Osteocyte (in vitro differentiated cells): Measurements from ENCODE around the gene KRT82. TPM values are rescaled to one million over a fixed set of nuclear protein-coding genes. Genes with fewer than 3 reads are reported as not detected.

ENCODE experiments used
- DNase-seq: peaks from one replicate; pipeline ENCODE4 v3.0.0; 2021; ENCODE audit warnings: mixed read lengths; ENCODE audit not compliant: unreplicated experiment; ENCODE audit errors: extremely low spot score
- H3K27ac Mint-ChIP-seq: one replicate; pipeline ENCODE4 v1.8.0; 2021; ENCODE audit warnings: mild to moderate bottlenecking, mixed read lengths; ENCODE audit not compliant: unreplicated experiment
- H3K27me3 Mint-ChIP-seq: one replicate; pipeline ENCODE4 v1.8.0; 2021; ENCODE audit warnings: mixed read lengths; ENCODE audit not compliant: unreplicated experiment
- H3K36me3 Mint-ChIP-seq: one replicate; pipeline ENCODE4 v1.8.0; 2021; ENCODE audit warnings: mixed read lengths; ENCODE audit not compliant: unreplicated experiment
- H3K4me1 Mint-ChIP-seq: one replicate; pipeline ENCODE4 v1.8.0; 2021; ENCODE audit warnings: mixed read lengths; ENCODE audit not compliant: unreplicated experiment
- H3K4me3 Mint-ChIP-seq: one replicate; pipeline ENCODE4 v1.8.0; 2021; ENCODE audit warnings: mild to moderate bottlenecking, moderate library complexity, mixed read lengths; ENCODE audit not compliant: unreplicated experiment
- H3K9me3 Mint-ChIP-seq: one replicate; pipeline ENCODE4 v1.8.0; 2021; ENCODE audit warnings: mixed read lengths; ENCODE audit not compliant: unreplicated experiment
- total RNA-seq: library from RNA; stranded (reverse); gene quantifications from 2 replicates; pipeline ENCODE4 v1.2.1, GENCODE V29; 2021
- TF ChIP-seq, protein P1 (sequence below): fragments of 200-600 bp; sonication (generic); IDR thresholded peaks from 2 replicates; pipeline ENCODE4 v1.5.0; 2021; ENCODE audit warnings: antibody characterized with exemption, mild to moderate bottlenecking, moderate library complexity

Gene KRT82
- total RNA-seq, 1 donor from 2014 or later, result not detected

DNA sequence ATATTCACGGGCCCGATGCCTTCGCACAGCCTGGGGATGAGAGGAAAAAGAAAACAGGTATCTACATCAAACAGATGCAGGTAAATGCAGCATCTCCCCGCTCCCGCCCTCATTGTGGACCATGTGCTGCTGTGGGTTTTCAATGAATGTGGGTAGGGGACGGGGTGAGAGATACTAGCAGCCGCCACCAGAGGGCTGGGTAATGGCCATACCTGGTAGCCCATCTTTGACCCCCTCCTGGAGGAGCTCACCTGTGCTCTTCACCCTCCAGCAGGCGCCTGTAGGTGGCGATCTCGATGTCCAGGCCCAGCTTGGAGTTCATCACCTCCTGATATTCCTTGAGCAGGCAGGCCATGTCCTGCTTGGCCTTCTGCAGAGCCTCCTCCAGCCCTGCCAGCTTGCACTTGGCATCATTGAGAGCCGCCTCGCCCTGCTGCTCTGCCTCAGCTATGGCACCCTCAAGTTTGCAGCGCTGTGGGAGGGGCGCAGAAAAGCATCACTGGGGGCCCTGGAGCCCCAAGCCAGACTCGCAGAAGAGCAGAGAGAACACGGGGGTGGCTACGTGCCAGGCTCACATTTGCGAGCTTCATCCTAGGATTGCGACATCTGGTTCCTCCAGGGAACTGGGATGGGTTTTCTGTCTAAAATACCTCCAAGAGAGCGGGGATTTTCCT lies 10.2 kb downstream of the KRT82 start:
- Mint-ChIP-seq H3K36me3 (no peaks in the 10 kb centered on the region), H3K27me3 (peaks cover 49% of the 10 kb centered on the region), H3K4me3 (no peak overlapping the region), H3K9me3 (no peaks in the 10 kb centered on the region), H3K27ac (no peak overlapping the region), H3K4me1 (peaks cover 5% of the 10 kb centered on the region)
- TF ChIP-seq, protein P1, sequence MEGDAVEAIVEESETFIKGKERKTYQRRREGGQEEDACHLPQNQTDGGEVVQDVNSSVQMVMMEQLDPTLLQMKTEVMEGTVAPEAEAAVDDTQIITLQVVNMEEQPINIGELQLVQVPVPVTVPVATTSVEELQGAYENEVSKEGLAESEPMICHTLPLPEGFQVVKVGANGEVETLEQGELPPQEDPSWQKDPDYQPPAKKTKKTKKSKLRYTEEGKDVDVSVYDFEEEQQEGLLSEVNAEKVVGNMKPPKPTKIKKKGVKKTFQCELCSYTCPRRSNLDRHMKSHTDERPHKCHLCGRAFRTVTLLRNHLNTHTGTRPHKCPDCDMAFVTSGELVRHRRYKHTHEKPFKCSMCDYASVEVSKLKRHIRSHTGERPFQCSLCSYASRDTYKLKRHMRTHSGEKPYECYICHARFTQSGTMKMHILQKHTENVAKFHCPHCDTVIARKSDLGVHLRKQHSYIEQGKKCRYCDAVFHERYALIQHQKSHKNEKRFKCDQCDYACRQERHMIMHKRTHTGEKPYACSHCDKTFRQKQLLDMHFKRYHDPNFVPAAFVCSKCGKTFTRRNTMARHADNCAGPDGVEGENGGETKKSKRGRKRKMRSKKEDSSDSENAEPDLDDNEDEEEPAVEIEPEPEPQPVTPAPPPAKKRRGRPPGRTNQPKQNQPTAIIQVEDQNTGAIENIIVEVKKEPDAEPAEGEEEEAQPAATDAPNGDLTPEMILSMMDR, result peak; percentile 26
- no peak for DNase-seq

DNA sequence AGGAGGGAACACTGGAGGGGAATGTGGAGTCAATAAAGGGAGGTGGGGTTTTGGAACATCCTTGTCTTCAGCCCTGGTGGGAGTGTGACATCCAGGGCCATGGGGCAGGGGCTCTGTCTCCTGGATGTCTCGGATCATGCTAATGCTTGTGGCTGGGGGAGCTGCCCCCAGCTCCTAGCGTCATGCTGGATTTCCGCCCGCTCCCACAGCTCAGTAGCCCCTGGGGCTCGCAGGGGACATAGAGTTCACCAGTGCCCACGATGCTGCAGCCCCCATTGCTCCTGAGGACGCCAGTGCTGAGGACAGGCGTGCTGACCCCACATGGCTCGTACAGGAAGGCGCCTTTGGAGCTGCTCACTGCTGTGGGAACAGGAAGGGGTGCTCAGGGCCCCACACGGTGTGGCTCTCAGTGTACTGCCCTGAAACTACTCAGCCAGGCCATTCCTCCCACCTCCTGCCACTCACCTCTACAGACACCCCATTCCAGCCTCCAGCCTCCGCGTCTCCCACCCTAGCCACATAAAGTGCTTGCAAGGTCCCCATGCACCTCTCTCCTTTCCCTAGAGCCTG lies 11.2 kb downstream of the KRT82 start:
- Mint-ChIP-seq H3K4me1 (peaks cover 5% of the 10 kb centered on the region), H3K9me3 (no peaks in the 10 kb centered on the region), H3K4me3 (no peak overlapping the region)

DNA sequence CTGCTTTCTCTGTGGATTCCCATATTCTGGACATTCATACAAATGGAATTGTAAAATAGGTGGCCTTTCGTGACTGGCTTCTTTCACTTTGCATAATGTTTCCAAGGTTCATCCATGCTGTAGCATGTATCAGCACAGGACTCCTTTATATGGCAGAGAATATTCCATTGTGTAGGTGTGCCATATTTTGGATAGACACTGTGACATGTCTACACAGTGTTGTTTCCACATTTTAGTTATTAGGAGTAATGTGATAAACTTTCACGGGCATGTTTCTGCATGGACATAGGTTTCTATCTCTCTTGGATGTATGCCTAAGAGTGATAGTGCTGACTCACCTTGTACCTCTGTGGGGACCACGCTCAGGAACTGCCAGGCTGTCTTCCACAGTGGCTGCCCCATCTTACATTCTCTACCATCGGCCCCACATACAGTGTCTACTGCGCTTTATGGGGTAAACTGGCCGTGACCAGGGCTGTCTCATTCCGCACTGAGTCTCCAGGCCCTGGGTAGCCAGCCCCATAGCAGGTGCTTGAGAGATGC lies 13.6 kb downstream of the KRT82 start:
- Mint-ChIP-seq H3K36me3 (no peaks in the 10 kb centered on the region), H3K4me1 (peaks cover 10% of the 10 kb centered on the region), H3K27me3 (peaks cover 42% of the 10 kb centered on the region), H3K9me3 (no peaks in the 10 kb centered on the region), H3K27ac (no peak overlapping the region), H3K4me3 (no peak overlapping the region)
- TF ChIP-seq, protein P1, result no peak
- no peak for DNase-seq

More for the DNA sequence above, 11.2 kb downstream of the KRT82 start:
- DNase-seq, result no peak
- Mint-ChIP-seq H3K36me3 (no peaks in the 10 kb centered on the region), H3K27me3 (peaks cover 49% of the 10 kb centered on the region), H3K27ac (no peak overlapping the region)
- TF ChIP-seq, protein P1, result no peak

DNA sequence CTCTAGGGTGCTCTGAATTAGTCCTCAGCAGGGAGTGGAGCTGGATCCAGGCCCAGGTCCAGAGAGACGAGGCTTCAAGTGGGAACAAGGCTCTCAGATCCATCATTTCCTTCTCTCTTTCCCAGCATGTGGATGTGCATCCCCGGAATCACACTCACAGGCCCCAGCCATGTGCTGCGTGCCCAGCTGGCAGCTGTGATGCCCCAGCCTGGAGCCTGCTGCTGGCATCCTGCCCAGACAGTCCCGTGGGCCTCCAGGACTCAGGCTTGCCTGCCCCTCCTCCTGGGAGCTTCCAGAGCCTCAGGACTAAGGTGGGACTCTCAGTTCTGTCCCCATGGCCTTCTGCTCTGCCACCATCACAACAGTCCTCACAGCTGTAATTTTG lies 14.5 kb downstream of the KRT82 start:
- DNase-seq, result peak; percentile 90
- Mint-ChIP-seq H3K27me3 (peaks cover 32% of the 10 kb centered on the region), H3K36me3 (no peaks in the 10 kb centered on the region), H3K27ac (no peak overlapping the region), H3K9me3 (no peaks in the 10 kb centered on the region), H3K4me3 (no peak overlapping the region), H3K4me1 (peaks cover 10% of the 10 kb centered on the region)
- TF ChIP-seq, protein P1, result no peak
